IMR-90 (cell line): ENCODE data around the gene SMYD1. TPM values are rescaled to one million over a fixed set of nuclear protein-coding genes. Genes with fewer than 3 reads are reported as not detected.

ENCODE experiments used
- ATAC-seq: fragments of 200-7000 bp; cut with Tn5 transposase; 2 replicates; pipeline ENCODE4 v1.9.1; 2020; ENCODE audit warnings: low read depth, mild to moderate bottlenecking, moderate library complexity
- BruUV-seq: library from RNA; stranded (reverse); fragments of 400-500 nt; replicated peaks from 2 replicates; lab custom pipeline; 2021; lab: Mats Ljungman, UMichigan
- CTCF ChIA-PET: fragments of 300-600 bp; formaldehyde crosslinking; extraction: SDS; loops from one replicate; lab custom pipeline; 2021; ENCODE audit warnings: antibody characterized with exemption; lab: Yijun Ruan, JAX
- POLR2A ChIA-PET: fragments of 300-600 bp; sonication (Branson Sonifier 250); formaldehyde crosslinking; loops from one replicate; lab custom pipeline; 2022; ENCODE audit warnings: antibody characterized with exemption; ENCODE audit not compliant: unreplicated experiment; lab: Charles Lee
- DNase-seq: peaks from one replicate; pipeline ENCODE4 v3.0.0; 2013
- H2AFZ ChIP-seq: replicated peaks from 2 replicates; pipeline ENCODE3; 2013; ENCODE audit warnings: low read length, mild to moderate bottlenecking; ENCODE audit not compliant: poor library complexity
- H2AK5ac ChIP-seq: 2 replicates; pipeline ENCODE4 v1.6.1; 2013; ENCODE audit warnings: low read depth, low read length, inconsistent platforms
- H2AK9ac ChIP-seq: replicated peaks from 2 replicates; pipeline ENCODE3; 2013; ENCODE audit warnings: mild to moderate bottlenecking, low read depth, low read length, moderate library complexity; ENCODE audit not compliant: poor library complexity
- H2BK120ac ChIP-seq: 2 replicates; pipeline ENCODE4 v1.6.1; 2013; ENCODE audit warnings: low read depth, low read length, inconsistent platforms
- H2BK15ac ChIP-seq: 3 replicates; pipeline ENCODE4 v1.6.1; 2013; ENCODE audit warnings: low read depth, low read length, inconsistent platforms
- H2BK20ac ChIP-seq: 2 replicates; pipeline ENCODE4 v1.6.1; 2013; ENCODE audit warnings: low read depth, mild to moderate bottlenecking, inconsistent platforms, low read length, moderate library complexity
- H2BK5ac ChIP-seq: 2 replicates; pipeline ENCODE4 v1.6.1; 2013; ENCODE audit warnings: mild to moderate bottlenecking, low read depth, low read length, inconsistent platforms; ENCODE audit not compliant: poor library complexity, severe bottlenecking
- H3K14ac ChIP-seq: replicated peaks from 2 replicates; pipeline ENCODE4 v1.6.1; 2013; ENCODE audit warnings: low read depth, low read length, inconsistent platforms
- H3K18ac ChIP-seq: 2 replicates; pipeline ENCODE4 v1.6.1; 2013; ENCODE audit warnings: low read depth, low read length, control low read depth
- H3K23ac ChIP-seq: 2 replicates; pipeline ENCODE4 v1.6.1; 2013; ENCODE audit warnings: low read depth, low read length, inconsistent platforms
- H3K27ac ChIP-seq: 2 replicates; pipeline ENCODE4 v1.5.1; 2013; ENCODE audit warnings: mild to moderate bottlenecking, control low read depth, low read length; ENCODE audit not compliant: insufficient read depth
- H3K27me3 ChIP-seq: 2 replicates; pipeline ENCODE4 v1.6.1; 2013; ENCODE audit warnings: low read length; ENCODE audit not compliant: control insufficient read depth, insufficient read depth
- H3K36me3 ChIP-seq: 2 replicates; pipeline ENCODE4 v1.6.1; 2013; ENCODE audit warnings: low read length, mixed read lengths; ENCODE audit not compliant: control insufficient read depth, insufficient read depth
- H3K4ac ChIP-seq: 2 replicates; pipeline ENCODE4 v1.6.1; 2013; ENCODE audit warnings: low read depth, low read length, inconsistent platforms
- H3K4me1 ChIP-seq: 2 replicates; pipeline ENCODE4 v1.6.1; 2013; ENCODE audit warnings: low read length, mixed read lengths; ENCODE audit not compliant: control insufficient read depth, insufficient read depth
- H3K4me2 ChIP-seq: 2 replicates; pipeline ENCODE4 v1.6.1; 2013; ENCODE audit warnings: low read depth, mild to moderate bottlenecking, control low read depth, low read length, moderate library complexity
- H3K4me3 ChIP-seq: 2 replicates; pipeline ENCODE4 v1.5.1; 2013; ENCODE audit warnings: low read depth, mild to moderate bottlenecking, control low read depth, low read length, moderate library complexity; ENCODE audit not compliant: insufficient read depth
- H3K56ac ChIP-seq: 2 replicates; pipeline ENCODE4 v1.6.1; 2013; ENCODE audit warnings: low read length, inconsistent platforms; ENCODE audit not compliant: insufficient read depth; ENCODE audit errors: extremely low read depth
- H3K79me1 ChIP-seq, 2 experiments: 2 replicates each; pipeline ENCODE4 v1.6.1; 2013; ENCODE audit warnings: low read length in 2 of 2, inconsistent platforms in 1 of 2, low read depth in 1 of 2
- H3K9ac ChIP-seq: 2 replicates; pipeline ENCODE4 v1.6.1; 2013; ENCODE audit warnings: low read depth, low read length, control low read depth
- H3K9me1 ChIP-seq: 2 replicates; pipeline ENCODE4 v1.6.1; 2013; ENCODE audit warnings: low read length, inconsistent platforms; ENCODE audit not compliant: insufficient read depth
- H3K9me3 ChIP-seq: 2 replicates; pipeline ENCODE4 v1.6.1; 2013; ENCODE audit warnings: low read length; ENCODE audit not compliant: control insufficient read depth, insufficient read depth
- H4K20me1 ChIP-seq: 2 replicates; pipeline ENCODE4 v1.6.1; 2013; ENCODE audit warnings: low read length, inconsistent platforms; ENCODE audit not compliant: insufficient read depth
- H4K5ac ChIP-seq: 2 replicates; pipeline ENCODE4 v1.6.1; 2013; ENCODE audit warnings: mild to moderate bottlenecking, low read depth, low read length, control low read depth
- H4K8ac ChIP-seq, 2 experiments: 2 replicates each; pipeline ENCODE4 v1.6.1; 2013; ENCODE audit warnings: low read depth in 2 of 2, low read length in 2 of 2, control low read depth in 1 of 2, inconsistent platforms in 1 of 2
- H4K91ac ChIP-seq: 2 replicates; pipeline ENCODE4 v1.6.1; 2013; ENCODE audit warnings: low read depth, low read length, inconsistent platforms; ENCODE audit not compliant: insufficient read depth
- CEBPB ChIP-seq: IDR thresholded peaks from 2 replicates; pipeline ENCODE4 v1.6.1; 2012; ENCODE audit warnings: low read depth, low read length, improper control_type of control experiment
- CHD1 ChIP-seq: IDR thresholded peaks from 2 replicates; pipeline ENCODE4 v1.6.1; 2012; ENCODE audit warnings: low read depth, low read length, improper control_type of control experiment
- CTCF ChIP-seq: conservative IDR thresholded peaks from 2 replicates; pipeline ENCODE4 v1.5.1; 2012; ENCODE audit warnings: mild to moderate bottlenecking, low read depth, low read length, improper control_type of control experiment
- ELK1 ChIP-seq: fragments of 150-350 bp; IDR thresholded peaks from 2 replicates; pipeline ENCODE4 v1.6.1; 2016; ENCODE audit warnings: low read depth, mild to moderate bottlenecking, low read length, moderate library complexity, borderline replicate concordance
- FOS ChIP-seq: fragments of 150-350 bp; IDR thresholded peaks from 2 replicates; pipeline ENCODE4 v1.6.1; 2016; ENCODE audit warnings: low read depth, low read length
- MXI1 ChIP-seq: IDR thresholded peaks from 2 replicates; pipeline ENCODE4 v1.6.1; 2012; ENCODE audit warnings: low read depth, mild to moderate bottlenecking, low read length, moderate library complexity, borderline replicate concordance
- RAD21 ChIP-seq: IDR thresholded peaks from 2 replicates; pipeline ENCODE4 v1.6.1; 2012; ENCODE audit warnings: low read length, improper control_type of control experiment
- RCOR1 ChIP-seq: IDR thresholded peaks from 2 replicates; pipeline ENCODE4 v1.6.1; 2012; ENCODE audit warnings: mild to moderate bottlenecking, low read length, improper control_type of control experiment; ENCODE audit not compliant: insufficient replicate concordance
- RFX5 ChIP-seq: IDR thresholded peaks from 2 replicates; pipeline ENCODE4 v1.8.0; 2012; ENCODE audit warnings: low read depth, mild to moderate bottlenecking, low read length, moderate library complexity
- dilution Hi-C: fragments of 300-500 bp; cut with HindIII; formaldehyde crosslinking; loops from one replicate; pipeline ENCODE4 v1.14.3; 2018; ENCODE audit warnings: low sequenced_read_pairs; ENCODE audit not compliant: unreplicated experiment
- in situ Hi-C: fragments of 300-500 bp; cut with MboI; formaldehyde crosslinking; loops from 3 replicates; pipeline ENCODE4 v1.14.3; 2019; ENCODE audit warnings: low sequenced_read_pairs, inconsistent platforms, mixed read lengths
- intact Hi-C: fragments of 100-400 bp; cut with micrococcal nuclease; formaldehyde crosslinking; loops from 2 replicates; pipeline ENCODE4 v1.10.0; 2022
- polyA plus RNA-seq, 3 experiments: library from polyadenylated mRNA; depleted of rRNA; stranded (reverse); fragments of >200 nt; gene quantifications; 2 replicates each; pipeline ENCODE4 v1.2.3, GENCODE V29; 2012; ENCODE audit warnings: low replicate concordance in 1 of 3
- total RNA-seq: library from RNA; depleted of rRNA; stranded (reverse); fragments of >200 nt; gene quantifications from 2 replicates; pipeline ENCODE4 v1.2.3, GENCODE V29; 2012

Gene SMYD1
- total and polyA plus RNA-seq, 2 of the 4 experiments (the other 2 are of a cell fraction), result not detected

- intact Hi-C loops (no loop called here), dilution Hi-C loops (no loop called here), in situ Hi-C loops (loop anchor here (25.0 kb wide), 1 partner anchor 593 kb away; no protein-coding TSS in a partner anchor)
- no peak overlapping the region for H3K23ac ChIP-seq
- ChIA-PET POLR2A (no interaction called here), CTCF (interaction anchor here (0.9 kb wide), 1 partner anchor 9 kb away, joined by 4 read pairs; no protein-coding TSS in a partner anchor)
- H2AK5ac ChIP-seq, result no peak overlapping the region
- H4K91ac ChIP-seq, result no peak overlapping the region
- H2BK15ac ChIP-seq, result no peak overlapping the region
- no peaks in the 10 kb centered on the region for H3K36me3 ChIP-seq
- H3K9me1 ChIP-seq, result no peaks in the 10 kb centered on the region
- H2BK5ac ChIP-seq, result no peak overlapping the region
- no peaks in the 10 kb centered on the region for H4K20me1 ChIP-seq
- no peak overlapping the region for H3K18ac ChIP-seq
- peaks cover 11% of the 10 kb centered on the region; the same call in 1 of the 2 replicates for H3K27me3 ChIP-seq
- H3K27ac ChIP-seq, result no peak overlapping the region
- H4K8ac ChIP-seq, result no peak overlapping the region
- TF ChIP-seq FOS (no peak), ELK1 (no peak), CEBPB (no peak), CTCF (no peak), RCOR1 (no peak), RAD21 (no peak), RFX5 (no peak), CHD1 (no peak), MXI1 (no peak)
- H3K4ac ChIP-seq, result no peak overlapping the region
- H3K4me2 ChIP-seq, result no peak overlapping the region
- ATAC-seq, result no peak
- no peak overlapping the region for H2AFZ ChIP-seq
- no peak overlapping the region for H3K14ac ChIP-seq
- DNase-seq, result no peak
- H3K9ac ChIP-seq, result no peak overlapping the region
- H2BK120ac ChIP-seq, result no peak overlapping the region
- H3K56ac ChIP-seq, result no peak overlapping the region
- peaks cover 4% of the 10 kb centered on the region; the same call in 1 of the 2 replicates for H3K9me3 ChIP-seq
- H3K4me1 ChIP-seq, result no peaks in the 10 kb centered on the region
- H2AK9ac ChIP-seq, result no peak overlapping the region
- no peak overlapping the region for H4K5ac ChIP-seq
- no peak overlapping the region for H3K4me3 ChIP-seq
- no peak overlapping the region for H2BK20ac ChIP-seq
- H3K79me1 ChIP-seq, result no peaks in the 10 kb centered on the region
- no TSS peak for BruUV-seq
Measured at GRCh38 chr2:88069117-88069516, 1.5 kb downstream of the SMYD1 start.
